B cell (primary cell): ENCODE data around the gene CACNG1. TPM values are rescaled to one million over a fixed set of nuclear protein-coding genes. Genes with fewer than 3 reads are reported as not detected.

ENCODE experiments used
- ATAC-seq: fragments of 200-7000 bp; cut with Tn5 transposase; one replicate; pipeline ENCODE4 v1.10.0; 2021; ENCODE audit warnings: low read depth, mild to moderate bottlenecking, moderate number of reproducible peaks, moderate library complexity
- CTCF ChIA-PET: fragments of 350-600 bp; sonication (Branson Sonifier 250); formaldehyde crosslinking; loops from one replicate; lab custom pipeline; 2021; ENCODE audit warnings: antibody characterized with exemption, inconsistent platforms; lab: Charles Lee
- POLR2A ChIA-PET: fragments of 350-600 bp; sonication (Branson Sonifier 250); formaldehyde crosslinking; loops from one replicate; lab custom pipeline; 2021; ENCODE audit warnings: antibody characterized with exemption; lab: Charles Lee
- DNase-seq: peaks from one replicate; pipeline ENCODE4 v3.0.0; 2013
- H2AFZ ChIP-seq: 2 replicates; pipeline ENCODE4 v1.6.1; 2012; ENCODE audit warnings: mild to moderate bottlenecking, low read depth, low read length; ENCODE audit not compliant: insufficient read depth, poor library complexity, severe bottlenecking
- H3K27ac ChIP-seq, 2 donors: 1 replicate in 1 of 2; 2 replicates in 1 of 2; pipeline ENCODE4 v1.5.1; 2012 to 2013; ENCODE audit warnings: low read length in 2 of 2, mild to moderate bottlenecking in 2 of 2, moderate library complexity in 1 of 2
- H3K27me3 ChIP-seq, 4 experiments: fragments of 200-600 bp in 1 of 4; sonication (generic) in 1 of 4; replicated peaks in 1 of 4; 1 replicate in 2 of 4; 2 replicates in 2 of 4; pipeline versions ENCODE4 v1.6.1 to v1.7.0; 2013 to 2016; ENCODE audit warnings: low read length in 3 of 4, mild to moderate bottlenecking in 2 of 4, mixed read lengths in 1 of 4, moderate library complexity in 1 of 4; ENCODE audit not compliant: insufficient read depth in 4 of 4, control insufficient read depth in 3 of 4; ENCODE audit errors: control extremely low read depth in 1 of 4
- H3K36me3 ChIP-seq, 2 experiments: replicated peaks in 1 of 2; 1 replicate in 1 of 2; 2 replicates in 1 of 2; pipeline versions ENCODE4 v1.6.1 to v1.7.1; 2013; ENCODE audit warnings: low read length in 1 of 2; ENCODE audit not compliant: insufficient read depth in 2 of 2, control insufficient read depth in 1 of 2; ENCODE audit errors: control extremely low read depth in 1 of 2, extremely low read depth in 1 of 2
- H3K4me1 ChIP-seq, 2 donors: fragments of 200-600 bp in 1 of 2; sonication (generic) in 1 of 2; 1 replicate in 1 of 2; 2 replicates in 1 of 2; pipeline versions ENCODE4 v1.5.1 to v1.6.1; 2013 to 2017; ENCODE audit warnings: low read length in 2 of 2; ENCODE audit not compliant: control insufficient read depth in 2 of 2, insufficient read depth in 2 of 2
- H3K4me2 ChIP-seq: replicated peaks from 2 replicates; pipeline ENCODE3; 2012; ENCODE audit warnings: mild to moderate bottlenecking, low read depth, low read length; ENCODE audit not compliant: poor library complexity, severe bottlenecking
- H3K4me3 ChIP-seq, 5 experiments: fragments of 200-600 bp in 1 of 5; sonication (generic) in 1 of 5; 1 replicate in 3 of 5; 2 replicates in 2 of 5; pipeline versions ENCODE4 v1.5.1 to v1.7.0; 2011 to 2016; ENCODE audit warnings: low read length in 4 of 5, mild to moderate bottlenecking in 4 of 5, low read depth in 2 of 5, control low read depth in 1 of 5, moderate library complexity in 1 of 5; ENCODE audit not compliant: insufficient read depth in 1 of 5; ENCODE audit errors: control extremely low read depth in 1 of 5, extremely low read depth in 1 of 5
- H3K79me2 ChIP-seq: fragments of 200-600 bp; sonication (generic); one replicate; pipeline ENCODE4 v1.6.0; 2016; ENCODE audit warnings: low read length; ENCODE audit not compliant: control insufficient read depth, insufficient read depth
- H3K9ac ChIP-seq: fragments of 200-600 bp; sonication (generic); 2 replicates; pipeline ENCODE4 v1.6.1; 2017; ENCODE audit warnings: mild to moderate bottlenecking, low read length, moderate library complexity
- H3K9me3 ChIP-seq, 3 donors: one replicate each; pipeline versions ENCODE4 v1.6.1 to v1.7.1; 2013; ENCODE audit warnings: low read length in 2 of 3; ENCODE audit not compliant: control insufficient read depth in 2 of 3, insufficient read depth in 1 of 3; ENCODE audit errors: control extremely low read depth in 1 of 3
- H4K20me1 ChIP-seq: 2 replicates; pipeline ENCODE4 v1.6.0; 2012; ENCODE audit warnings: mild to moderate bottlenecking, low read length; ENCODE audit not compliant: insufficient read depth, control insufficient read depth, poor library complexity, severe bottlenecking
- H3K27ac Mint-ChIP-seq: one replicate; pipeline ENCODE4 v1.8.0; 2021; ENCODE audit warnings: mixed read lengths
- H3K27me3 Mint-ChIP-seq: one replicate; pipeline ENCODE4 v1.8.0; 2021; ENCODE audit warnings: mixed read lengths
- H3K4me1 Mint-ChIP-seq: one replicate; pipeline ENCODE4 v1.8.0; 2021; ENCODE audit warnings: mixed read lengths
- H3K4me3 Mint-ChIP-seq: one replicate; pipeline ENCODE4 v1.8.0; 2021; ENCODE audit warnings: mixed read lengths
- H3K9me3 Mint-ChIP-seq: one replicate; pipeline ENCODE4 v1.8.0; 2022; ENCODE audit warnings: mixed read lengths; ENCODE audit not compliant: insufficient read depth
- EZH2 ChIP-seq: IDR thresholded peaks from 2 replicates; pipeline ENCODE4 v1.6.1; 2012; ENCODE audit warnings: borderline replicate concordance, low read depth, mild to moderate bottlenecking, moderate library complexity, low read length; ENCODE audit not compliant: insufficient read depth, poor library complexity, severe bottlenecking
- WGBS: methylation state at CpG from one replicate; pipeline ENCODE4 v1.1.5; 2013; ENCODE audit warnings: missing lambda C conversion rate; ENCODE audit not compliant: insufficient coverage; 5-methylcytosine and 5-hydroxymethylcytosine counted together
- intact Hi-C: fragments of 100-400 bp; cut with micrococcal nuclease; formaldehyde crosslinking; loops from one replicate; pipeline ENCODE4 v1.10.0; 2022
- polyA plus RNA-seq: library from polyadenylated mRNA; depleted of rRNA; stranded (reverse); fragments of >200 nt; gene quantifications from 2 replicates; pipeline ENCODE4 v1.2.3, GENCODE V29; 2012
- total RNA-seq, 2 donors: library from RNA; stranded (reverse); fragments of 120-200 nt in 1 of 2; gene quantifications; 1 replicate in 1 of 2; 2 replicates in 1 of 2; pipeline versions ENCODE4 v1.2.3 to v1.2.4, GENCODE V29; 2013 to 2022
- TF ChIP-seq, protein P1 (sequence below): fragments of 200-600 bp; IDR thresholded peaks from one replicate; pipeline ENCODE4 v1.8.0; 2022; ENCODE audit warnings: antibody characterized with exemption, mild to moderate bottlenecking

Gene CACNG1
- total and polyA plus RNA-seq, 2 donors (not counting 1 experiment from before 2014, with no cell fraction given), result not detected

DNA sequence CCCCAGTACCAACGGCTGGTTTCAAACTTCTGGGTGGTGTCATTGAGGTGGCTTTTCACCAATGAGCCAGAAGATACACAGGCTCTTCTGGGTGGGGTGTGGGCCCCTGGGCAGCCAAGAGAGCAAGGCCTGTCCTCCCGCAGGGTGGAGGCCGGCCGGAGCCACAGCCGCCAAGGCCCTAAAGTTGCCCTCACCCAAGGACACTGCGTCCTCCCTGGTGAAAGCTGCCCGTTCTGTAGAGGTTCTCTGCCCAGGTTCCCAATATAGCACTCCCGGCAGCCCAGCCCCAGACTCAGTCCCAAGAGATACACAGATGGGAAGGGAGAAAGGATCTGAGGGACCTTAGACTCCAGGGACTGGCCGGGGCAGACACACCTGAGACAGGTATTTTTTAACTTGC is 10.7 kb upstream of the CACNG1 start:
- H3K9me3 ChIP-seq, result no peaks in the 10 kb centered on the region
- ChIA-PET CTCF (no interaction called here), POLR2A (no interaction called here)
- no peak overlapping the region for H3K27ac ChIP-seq
- TF ChIP-seq, protein P1, sequence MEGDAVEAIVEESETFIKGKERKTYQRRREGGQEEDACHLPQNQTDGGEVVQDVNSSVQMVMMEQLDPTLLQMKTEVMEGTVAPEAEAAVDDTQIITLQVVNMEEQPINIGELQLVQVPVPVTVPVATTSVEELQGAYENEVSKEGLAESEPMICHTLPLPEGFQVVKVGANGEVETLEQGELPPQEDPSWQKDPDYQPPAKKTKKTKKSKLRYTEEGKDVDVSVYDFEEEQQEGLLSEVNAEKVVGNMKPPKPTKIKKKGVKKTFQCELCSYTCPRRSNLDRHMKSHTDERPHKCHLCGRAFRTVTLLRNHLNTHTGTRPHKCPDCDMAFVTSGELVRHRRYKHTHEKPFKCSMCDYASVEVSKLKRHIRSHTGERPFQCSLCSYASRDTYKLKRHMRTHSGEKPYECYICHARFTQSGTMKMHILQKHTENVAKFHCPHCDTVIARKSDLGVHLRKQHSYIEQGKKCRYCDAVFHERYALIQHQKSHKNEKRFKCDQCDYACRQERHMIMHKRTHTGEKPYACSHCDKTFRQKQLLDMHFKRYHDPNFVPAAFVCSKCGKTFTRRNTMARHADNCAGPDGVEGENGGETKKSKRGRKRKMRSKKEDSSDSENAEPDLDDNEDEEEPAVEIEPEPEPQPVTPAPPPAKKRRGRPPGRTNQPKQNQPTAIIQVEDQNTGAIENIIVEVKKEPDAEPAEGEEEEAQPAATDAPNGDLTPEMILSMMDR, result no peak
- TF ChIP-seq EZH2, result no peak
- DNase-seq (no peak), ATAC-seq (no peak)
- no peak overlapping the region for H3K9ac ChIP-seq
- no peak overlapping the region for H3K4me3 Mint-ChIP-seq
- no peak overlapping the region for H2AFZ ChIP-seq
- H3K9me3 Mint-ChIP-seq, result no peaks in the 10 kb centered on the region
- H3K79me2 ChIP-seq, result no peaks in the 10 kb centered on the region
- 100% methylated on average over 9 of the region's 9 CpGs for WGBS
- no peak overlapping the region for H3K27ac Mint-ChIP-seq
- no peaks in the 10 kb centered on the region for H4K20me1 ChIP-seq
- no peaks in the 10 kb centered on the region for H3K36me3 ChIP-seq
- H3K4me1 Mint-ChIP-seq, result no peaks in the 10 kb centered on the region
- H3K27me3 Mint-ChIP-seq, result peaks cover 11% of the 10 kb centered on the region
- H3K27me3 ChIP-seq, result no peaks in the 10 kb centered on the region
- no peak overlapping the region for H3K4me3 ChIP-seq
- intact Hi-C loops, result no loop called here
- H3K4me2 ChIP-seq, result no peak overlapping the region
- H3K4me1 ChIP-seq, result no peaks in the 10 kb centered on the region

DNA sequence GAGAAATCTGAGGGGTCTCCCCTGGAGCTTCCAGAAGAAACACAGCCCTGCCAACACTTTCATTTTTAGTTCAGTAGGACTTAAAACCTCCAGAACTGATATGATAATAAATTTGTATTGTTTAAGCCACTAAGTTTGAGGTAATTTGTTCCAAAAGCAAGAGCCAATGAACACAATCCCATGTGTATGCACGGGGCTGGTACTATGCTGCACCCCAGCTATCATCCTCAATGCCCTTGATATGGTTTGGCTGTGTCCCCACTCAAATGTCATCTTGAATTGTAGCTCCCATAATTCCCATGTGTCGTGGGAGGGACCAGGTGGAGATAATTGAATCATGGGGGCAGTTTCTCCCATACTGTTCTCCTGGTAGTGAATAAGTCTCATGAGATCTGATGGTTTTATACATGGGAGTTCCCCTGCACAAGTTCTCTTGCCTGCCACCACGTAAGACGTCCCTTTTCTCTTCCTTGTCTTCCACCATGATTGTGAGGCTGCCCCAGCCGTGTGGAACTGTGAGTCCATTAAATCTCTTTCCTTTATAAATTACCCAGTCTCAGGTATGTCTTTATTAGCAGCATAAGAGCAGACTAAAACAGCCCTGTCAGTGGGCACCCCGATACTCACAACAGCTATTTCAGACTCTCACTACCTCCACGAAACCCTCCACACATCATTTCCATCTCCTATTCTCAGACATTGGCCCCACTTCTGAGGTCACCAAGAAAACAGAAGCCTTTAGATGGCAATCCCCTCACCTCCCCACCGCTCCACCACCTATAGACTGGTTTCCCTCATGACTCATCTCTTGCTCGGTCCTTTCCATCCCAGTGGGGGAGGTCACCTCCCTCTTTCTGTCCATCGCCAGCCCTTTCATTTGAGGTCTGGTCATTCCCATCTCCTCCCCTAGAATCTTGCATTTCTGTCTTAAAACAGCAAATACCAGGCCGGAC is 8.9 kb upstream of the CACNG1 start:
- H3K27me3 Mint-ChIP-seq, result peaks cover 11% of the 10 kb centered on the region
- no peak overlapping the region for H3K4me2 ChIP-seq
- H3K4me3 ChIP-seq, result no peak overlapping the region
- ATAC-seq (no peak), DNase-seq (no peak)
- no peaks in the 10 kb centered on the region for H3K36me3 ChIP-seq
- H3K27ac ChIP-seq, result no peak overlapping the region
- no peak overlapping the region for H3K9ac ChIP-seq
- H4K20me1 ChIP-seq, result no peaks in the 10 kb centered on the region
- H3K4me1 ChIP-seq, result no peaks in the 10 kb centered on the region
- no peaks in the 10 kb centered on the region for H3K79me2 ChIP-seq
- intact Hi-C loops, result no loop called here
- no peaks in the 10 kb centered on the region for H3K9me3 Mint-ChIP-seq
- no peaks in the 10 kb centered on the region for H3K9me3 ChIP-seq
- ChIA-PET POLR2A (no interaction called here), CTCF (no interaction called here)
- H3K4me3 Mint-ChIP-seq, result no peak overlapping the region
- peaks cover 0 to 2% (median 0%) of the 10 kb centered on the region in 4 experiments for H3K27me3 ChIP-seq
- H3K4me1 Mint-ChIP-seq, result no peaks in the 10 kb centered on the region
- no peak overlapping the region for H3K27ac Mint-ChIP-seq
- 66% methylated on average over 9 of the region's 11 CpGs for WGBS
- TF ChIP-seq EZH2, result no peak
- TF ChIP-seq, protein P1, result no peak
- no peak overlapping the region for H2AFZ ChIP-seq
